Stimulated activated CD8-positive, alpha-beta memory T cell treated with anti-CD3 and anti-CD28 coated beads, Interleukin-7, amount 100 ng/mL, for 24 hours (primary cell): ENCODE results near the gene MAP3K4.
"Not testable (repeated sequence)": the region's sequence is repeated elsewhere in the genome, so short reads cannot be mapped to it uniquely, and the experiment has no call there.

Source experiments
- DNase-seq: peaks from one replicate; pipeline ENCODE4 v3.0.0-alpha.2; 2020; ENCODE audit warnings: low read depth

MAP3K4 gene

GRCh38 chr6:160967833-160968232, 23.7 kb upstream of the MAP3K4 start:
- DNase-seq, result no peak

GRCh38 chr6:160971171-160971570, 20.4 kb upstream of the MAP3K4 start:
- DNase-seq, result no peak

- DNase-seq, result no peak
These were observed 19.5 kb upstream of the MAP3K4 start for GRCh38 chr6:160972111-160972510.

- not testable (repeated sequence) for DNase-seq
These were observed 19.0 kb upstream of the MAP3K4 start for GRCh38 chr6:160972594-160972993.

GRCh38 chr6:160973311-160974250, 18.0 kb upstream of the MAP3K4 start:
- DNase-seq, result no peak

GRCh38 chr6:160974304-160974771, 17.2 kb upstream of the MAP3K4 start:
- no peak for DNase-seq

GRCh38 chr6:160975162-160975561, 16.4 kb upstream of the MAP3K4 start:
- no peak for DNase-seq

- DNase-seq, result not testable (repeated sequence)
These were observed 15.6 kb upstream of the MAP3K4 start for GRCh38 chr6:160975961-160976360.

GRCh38 chr6:160978141-160978901, 13.2 kb upstream of the MAP3K4 start:
- DNase-seq, result no peak

- no peak for DNase-seq
These were observed 12.4 kb upstream of the MAP3K4 start for GRCh38 chr6:160979061-160979708.

GRCh38 chr6:160983377-160983948, 8.1 kb upstream of the MAP3K4 start:
- not testable (repeated sequence) for DNase-seq

- DNase-seq, result no peak
These were observed 4.7 kb upstream of the MAP3K4 start for GRCh38 chr6:160986851-160987250.

GRCh38 chr6:160987265-160987664, 4.3 kb upstream of the MAP3K4 start:
- no peak for DNase-seq

GRCh38 chr6:160990847-160991405, 643 bp upstream of the MAP3K4 start:
- no peak for DNase-seq

- DNase-seq, result no peak
These were observed 751 bp downstream of the MAP3K4 start for GRCh38 chr6:160992061-160992979.

GRCh38 chr6:160992980-160993314, 1.4 kb downstream of the MAP3K4 start:
- no peak for DNase-seq

- no peak for DNase-seq
These were observed 3.7 kb downstream of the MAP3K4 start for GRCh38 chr6:160995271-160995670.

- DNase-seq, result no peak
These were observed 4.6 kb downstream of the MAP3K4 start for GRCh38 chr6:160996131-160996601.

GRCh38 chr6:160998217-160998616, 6.6 kb downstream of the MAP3K4 start:
- no peak for DNase-seq

GRCh38 chr6:160998766-160999165, 7.2 kb downstream of the MAP3K4 start:
- DNase-seq, result no peak

GRCh38 chr6:160999516-160999915, 7.9 kb downstream of the MAP3K4 start:
- DNase-seq, result no peak
